Body of pancreas (tissue), 4 donors: ENCODE measurements around the gene SLC41A3.

ENCODE experiments used
- CTCF ChIP-seq, 7 experiments: fragments of 450-650 bp in 4 of 7; fragments of 200-600 bp in 3 of 7; sonication (generic) in 3 of 7; IDR thresholded peaks; one replicate each; pipeline ENCODE4 v1.5.1; 2016 to 2019; ENCODE audit warnings: antibody characterized with exemption in 7 of 7
- POLR2A ChIP-seq, 3 donors: fragments of 450-650 bp; IDR thresholded peaks; one replicate each; pipeline ENCODE4 v1.6.1; 2016; ENCODE audit warnings: antibody characterized with exemption in 3 of 3, mild to moderate bottlenecking in 2 of 3

GRCh38 chr3:126039870-126040269 is 44.1 kb downstream of the SLC41A3 start:
- TF ChIP-seq CTCF (IDR thresholded peaks at IDR 0.05) (no peak), POLR2A (IDR thresholded peaks at IDR 0.05) (no peak)
